Measurements from ENCODE around the gene MRPL51. TPM values are rescaled to one million over a fixed set of nuclear protein-coding genes. Genes with fewer than 3 reads are reported as not detected.

The MRPL51 gene
- total and polyA plus RNA-seq, 9 of the 15 experiments (the other 6 are each of a cell fraction or from before 2014, with no cell fraction given) = 127 to 727 (median 208) TPM

GRCh38 chr12:6526201-6526600 is 33.1 kb upstream of the MRPL51 start (continued):
- TF ChIP-seq NCOA4 (IDR thresholded peaks at IDR 0.05; ENCODE audit: partially characterized antibody) (no peak), MNT (conservative IDR thresholded peaks at IDR 0.05) (no peak)

- in situ Hi-C loops (cut with MboI) (no loop called here), intact Hi-C loops (cut with micrococcal nuclease) (no loop called here)
- no peaks in the 10 kb centered on the region for H3K79me2 ChIP-seq (ENCODE audit: control insufficient read depth, insufficient read depth, low read length)
- ATAC-seq (no peak), DNase-seq (ENCODE audit: extremely low read depth in 1 of 4, low spot score in 3 of 4) (no peak), FAIRE-seq (no peak)
- H3K9me1 ChIP-seq (ENCODE audit: control insufficient read depth, insufficient read depth, low read length) = no peaks in the 10 kb centered on the region
- peaks cover 99% of the 10 kb centered on the region for H3K36me3 ChIP-seq (ENCODE audit: control insufficient read depth, insufficient read depth, low read length)
- ChIA-PET CTCF (ENCODE audit: low intra/inter-chr PET ratio) (no interaction called here), POLR2A (interaction anchor here (0.7 to 1.1 kb wide), 2 partner anchors 9 to 11 kb away, joined by 3 to 4 read pairs; no protein-coding TSS in a partner anchor)
- no TSS peak for BruUV-seq (replicated peaks)
- WGBS (ENCODE audit: insufficient coverage, low coverage, missing lambda C conversion rate) = 94% methylated on average over 5 of the region's 5 CpGs
- no peak overlapping the region for H3K27ac ChIP-seq (ENCODE audit: extremely low read depth, low read depth, low read length)
- H3K27me3 ChIP-seq (ENCODE audit: control insufficient read depth in 2 of 2, insufficient read depth in 2 of 2, low read length in 2 of 2) = no peaks in the 10 kb centered on the region
- H4K20me1 ChIP-seq (replicated peaks; ENCODE audit: control insufficient read depth, insufficient read depth, low read length) = no peaks in the 10 kb centered on the region
- TF ChIP-seq ETV6 (IDR thresholded peaks at IDR 0.05; ENCODE audit: borderline replicate concordance in 1 of 2, low read depth in 2 of 2, low read length in 1 of 2) (no peak), ETV6 (CRISPR knock-in tag; IDR thresholded peaks at IDR 0.05; ENCODE audit: borderline replicate concordance) (no peak)
- H3K4me1 ChIP-seq (replicated peaks in 1 of 2; ENCODE audit: control insufficient read depth in 2 of 2, insufficient read depth in 2 of 2, low read length in 2 of 2) = no peaks in the 10 kb centered on the region
- no peak overlapping the region for H2AFZ ChIP-seq (ENCODE audit: low read depth, low read length)
- H3K4me2 ChIP-seq (ENCODE audit: insufficient read depth, low read length) = no peak overlapping the region
- no peak overlapping the region for H3K9ac ChIP-seq (ENCODE audit: insufficient read depth in 1 of 2, low read depth in 2 of 2, low read length in 2 of 2)
- H3K9me3 ChIP-seq (replicated peaks; ENCODE audit: control insufficient read depth, insufficient read depth, low read depth, low read length) = no peaks in the 10 kb centered on the region
- no peak overlapping the region for H3K4me3 ChIP-seq
These were observed 31.6 kb upstream of the MRPL51 start for GRCh38 chr12:6524648-6525047.
